Loucy (cell line): ENCODE data around the gene THBD.

Source experiments
- H2AFZ ChIP-seq: fragments of 200-600 bp; sonication (generic); 2 replicates; pipeline ENCODE4 v1.6.0; 2016; ENCODE audit warnings: antibody characterized with exemption, mild to moderate bottlenecking, low read length, moderate library complexity
- H3F3A ChIP-seq: fragments of 200-600 bp; 2 replicates; pipeline ENCODE4 v1.6.0; 2016; ENCODE audit warnings: antibody characterized with exemption, low read depth, mild to moderate bottlenecking
- H3K27me3 ChIP-seq: fragments of 200-600 bp; sonication (generic); 2 replicates; pipeline ENCODE4 v1.6.1; 2014; ENCODE audit warnings: low read length, mild to moderate bottlenecking; ENCODE audit not compliant: insufficient read depth, poor library complexity, severe bottlenecking
- H3K36me3 ChIP-seq: fragments of 200-600 bp; sonication (generic); 2 replicates; pipeline ENCODE4 v1.6.1; 2016; ENCODE audit warnings: low read length; ENCODE audit not compliant: insufficient read depth
- H3K4me1 ChIP-seq: fragments of 200-600 bp; sonication (generic); 2 replicates; pipeline ENCODE4 v1.5.1; 2014; ENCODE audit warnings: low read length, mild to moderate bottlenecking; ENCODE audit not compliant: insufficient read depth, poor library complexity, severe bottlenecking
- H3K4me2 ChIP-seq: fragments of 200-600 bp; sonication (generic); 2 replicates; pipeline ENCODE4 v1.6.0; 2014; ENCODE audit warnings: antibody characterized with exemption, low read length, low read depth, mild to moderate bottlenecking; ENCODE audit not compliant: poor library complexity, severe bottlenecking
- H3K4me3 ChIP-seq: fragments of 200-600 bp; sonication (generic); 2 replicates; pipeline ENCODE4 v1.5.1; 2014; ENCODE audit warnings: low read length, mild to moderate bottlenecking, mixed read lengths; ENCODE audit not compliant: poor library complexity, severe bottlenecking
- H3K79me2 ChIP-seq: fragments of 200-600 bp; sonication (generic); 2 replicates; pipeline ENCODE4 v1.6.1; 2014; ENCODE audit warnings: low read length; ENCODE audit not compliant: insufficient read depth
- H3K9ac ChIP-seq: fragments of 200-600 bp; sonication (generic); 2 replicates; pipeline ENCODE4 v1.6.0; 2014; ENCODE audit warnings: mild to moderate bottlenecking, low read depth, low read length, moderate library complexity; ENCODE audit not compliant: poor library complexity, severe bottlenecking
- H3K9me2 ChIP-seq: fragments of 200-600 bp; sonication (generic); replicated peaks from 2 replicates; pipeline ENCODE4 v1.6.1; 2016; ENCODE audit warnings: low read depth, low read length, mixed read lengths
- H3K9me3 ChIP-seq: fragments of 200-600 bp; sonication (generic); 2 replicates; pipeline ENCODE4 v1.6.1; 2014; ENCODE audit warnings: mild to moderate bottlenecking, antibody characterized with exemption, low read length, low read depth; ENCODE audit not compliant: insufficient read depth
- H4K20me1 ChIP-seq: fragments of 200-600 bp; sonication (generic); 2 replicates; pipeline ENCODE4 v1.6.0; 2014; ENCODE audit warnings: antibody characterized with exemption, low read length, mild to moderate bottlenecking; ENCODE audit not compliant: insufficient read depth, poor library complexity, severe bottlenecking
- EZH2phosphoT487 ChIP-seq: fragments of 200-600 bp; IDR thresholded peaks from 2 replicates; pipeline ENCODE4 v1.6.1; 2018; ENCODE audit warnings: antibody characterized with exemption, mild to moderate bottlenecking, moderate library complexity, borderline replicate concordance
- TF ChIP-seq, protein P1 (sequence below): fragments of 200-600 bp; sonication (generic); conservative IDR thresholded peaks from 2 replicates; pipeline ENCODE4 v1.5.1; 2014; ENCODE audit warnings: mild to moderate bottlenecking, antibody characterized with exemption, low read length

The THBD gene

DNA sequence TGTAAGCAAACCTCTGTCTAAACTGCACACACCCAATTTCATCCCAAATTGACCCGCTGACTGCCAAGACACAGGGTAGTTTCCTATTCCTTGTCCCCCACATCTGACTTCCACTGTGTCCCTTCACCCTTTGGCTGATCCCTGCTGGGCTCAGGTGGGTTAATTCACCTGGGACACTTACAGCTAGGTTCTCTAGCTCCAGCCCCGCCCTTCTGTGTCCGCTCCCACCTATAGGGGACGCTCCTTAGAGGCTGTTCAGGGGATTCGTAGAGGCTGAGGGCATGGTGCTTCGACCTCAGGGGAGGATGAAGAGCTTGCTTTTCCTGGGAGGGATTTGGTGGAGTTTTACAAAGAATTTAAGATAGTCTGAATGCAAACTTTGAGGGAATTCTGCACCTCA, 40.7 kb upstream of the THBD start:
- H4K20me1 ChIP-seq, result no peaks in the 10 kb centered on the region
- no peak overlapping the region for H2AFZ ChIP-seq
- H3K4me1 ChIP-seq, result peaks cover 26% of the 10 kb centered on the region
- H3K79me2 ChIP-seq, result peaks cover 28% of the 10 kb centered on the region
- no peaks in the 10 kb centered on the region for H3K9me2 ChIP-seq
- no peak overlapping the region for H3K4me2 ChIP-seq
- H3K4me3 ChIP-seq, result no peak overlapping the region
- H3K9ac ChIP-seq, result no peak overlapping the region
- H3K27me3 ChIP-seq, result no peaks in the 10 kb centered on the region
- TF ChIP-seq EZH2phosphoT487, result no peak
- TF ChIP-seq, protein P1, sequence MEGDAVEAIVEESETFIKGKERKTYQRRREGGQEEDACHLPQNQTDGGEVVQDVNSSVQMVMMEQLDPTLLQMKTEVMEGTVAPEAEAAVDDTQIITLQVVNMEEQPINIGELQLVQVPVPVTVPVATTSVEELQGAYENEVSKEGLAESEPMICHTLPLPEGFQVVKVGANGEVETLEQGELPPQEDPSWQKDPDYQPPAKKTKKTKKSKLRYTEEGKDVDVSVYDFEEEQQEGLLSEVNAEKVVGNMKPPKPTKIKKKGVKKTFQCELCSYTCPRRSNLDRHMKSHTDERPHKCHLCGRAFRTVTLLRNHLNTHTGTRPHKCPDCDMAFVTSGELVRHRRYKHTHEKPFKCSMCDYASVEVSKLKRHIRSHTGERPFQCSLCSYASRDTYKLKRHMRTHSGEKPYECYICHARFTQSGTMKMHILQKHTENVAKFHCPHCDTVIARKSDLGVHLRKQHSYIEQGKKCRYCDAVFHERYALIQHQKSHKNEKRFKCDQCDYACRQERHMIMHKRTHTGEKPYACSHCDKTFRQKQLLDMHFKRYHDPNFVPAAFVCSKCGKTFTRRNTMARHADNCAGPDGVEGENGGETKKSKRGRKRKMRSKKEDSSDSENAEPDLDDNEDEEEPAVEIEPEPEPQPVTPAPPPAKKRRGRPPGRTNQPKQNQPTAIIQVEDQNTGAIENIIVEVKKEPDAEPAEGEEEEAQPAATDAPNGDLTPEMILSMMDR, result no peak
- no peaks in the 10 kb centered on the region for H3K36me3 ChIP-seq
- no peaks in the 10 kb centered on the region for H3K9me3 ChIP-seq
- peaks cover 4% of the 10 kb centered on the region for H3F3A ChIP-seq

DNA sequence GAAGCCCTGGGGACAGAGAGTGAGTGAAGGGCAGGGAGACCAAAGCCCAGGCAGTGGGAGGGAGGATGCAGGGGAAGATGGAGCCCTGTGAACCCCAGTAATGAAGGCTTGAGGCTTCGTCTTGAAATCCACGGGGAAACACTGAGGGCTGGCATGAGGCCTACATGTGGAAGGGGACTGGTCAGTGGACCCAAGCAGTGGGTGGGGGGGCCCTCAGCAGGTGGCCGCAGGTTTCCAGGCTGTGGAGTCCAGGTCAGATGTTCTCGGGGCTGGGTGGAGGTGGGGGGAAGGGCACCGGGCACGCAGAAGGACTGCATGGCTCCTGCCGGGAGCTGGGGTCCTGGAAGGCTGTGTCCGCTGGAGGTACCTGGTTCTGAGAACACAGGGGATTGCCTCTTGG, 39.4 kb upstream of the THBD start:
- Histone ChIP-seq H3K36me3 (no peaks in the 10 kb centered on the region), H3K4me1 (peaks cover 36% of the 10 kb centered on the region), H4K20me1 (peaks cover 6% of the 10 kb centered on the region), H3K9ac (no peak overlapping the region), H3K9me2 (no peaks in the 10 kb centered on the region), H3K27me3 (no peaks in the 10 kb centered on the region), H2AFZ (no peak overlapping the region), H3F3A (peaks cover 4% of the 10 kb centered on the region), H3K4me2 (no peak overlapping the region), H3K9me3 (no peaks in the 10 kb centered on the region), H3K4me3 (no peak overlapping the region), H3K79me2 (peaks cover 41% of the 10 kb centered on the region)
- TF ChIP-seq EZH2phosphoT487, result no peak
- TF ChIP-seq, protein P1, result no peak

DNA sequence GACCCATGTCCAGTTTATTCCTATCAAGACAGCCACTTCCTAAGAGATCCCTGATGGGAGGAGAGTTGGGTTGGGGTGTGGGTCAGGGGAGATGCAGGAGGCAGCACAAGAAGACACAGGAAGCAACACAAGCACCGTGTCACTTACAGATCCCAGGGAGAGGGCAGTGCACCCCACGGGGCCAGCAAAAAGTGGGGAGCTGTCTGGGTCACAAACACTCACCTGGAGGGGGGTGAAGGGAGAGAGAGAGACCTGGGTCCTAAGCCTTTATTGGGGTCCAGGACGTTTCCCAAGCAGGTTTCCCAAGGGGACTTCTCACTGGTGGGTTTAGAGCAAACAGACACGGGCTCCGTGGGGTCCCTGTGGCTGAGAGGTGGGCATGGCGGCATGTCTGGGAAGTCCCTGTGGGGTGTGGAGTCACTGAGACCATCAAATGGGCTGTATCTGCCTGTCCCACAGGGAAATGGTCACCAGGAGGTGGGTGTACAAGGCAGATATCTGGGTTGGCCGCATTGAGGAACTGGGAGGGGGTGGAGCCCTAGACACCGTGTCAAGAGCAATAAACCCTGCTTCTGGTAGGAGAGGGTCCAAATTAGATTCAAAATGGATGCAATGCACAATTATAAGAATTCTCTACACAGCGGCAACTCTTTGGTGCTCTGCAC, 38.2 kb upstream of the THBD start:
- Histone ChIP-seq H3K36me3 (no peaks in the 10 kb centered on the region), H3K4me3 (peak overlapping the region; percentile 91), H3K27me3 (no peaks in the 10 kb centered on the region), H2AFZ (no peak overlapping the region), H3K9me3 (no peaks in the 10 kb centered on the region), H3K79me2 (peaks cover 52% of the 10 kb centered on the region), H3K4me1 (peaks cover 47% of the 10 kb centered on the region), H3K4me2 (peak overlapping the region; percentile 95), H3K9ac (peak overlapping the region; percentile 99), H3F3A (peaks cover 4% of the 10 kb centered on the region), H4K20me1 (peaks cover 10% of the 10 kb centered on the region), H3K9me2 (no peaks in the 10 kb centered on the region)
- TF ChIP-seq EZH2phosphoT487, result no peak
- TF ChIP-seq, protein P1, result no peak
